ENCODE results near the gene METTL9. TPM values are rescaled to one million over a fixed set of nuclear protein-coding genes. Genes with fewer than 3 reads are reported as not detected.

The METTL9 gene
- polyA plus RNA-seq, 3 donors = 181 to 400 (median 373) TPM

- H3K27me3 Mint-ChIP-seq (ENCODE audit: low read depth in 3 of 3) = peaks cover 0 to 8% (median 6%) of the 10 kb centered on the region in 3 donors
- no peak for TF ChIP-seq CTCF (IDR thresholded peaks at IDR 0.05)
- Histone ChIP-seq H3K27me3 (ENCODE audit: control insufficient read depth in 2 of 2, insufficient read depth in 2 of 2, low read length in 2 of 2) (no peaks in the 10 kb centered on the region), H2AFZ (ENCODE audit: insufficient read depth, low read depth, low read length, poor library complexity, severe bottlenecking) (peak overlapping the region; percentile 41), H3K27ac (ENCODE audit: low read depth in 1 of 2, low read length in 2 of 2) (no peak overlapping the region), H3K4me1 (ENCODE audit: control insufficient read depth in 1 of 2, insufficient read depth in 2 of 2, low read length in 2 of 2) (peaks cover 6 to 9% of the 10 kb centered on the region in 2 donors), H4K20me1 (ENCODE audit: insufficient read depth, low read length) (no peaks in the 10 kb centered on the region), H3K36me3 (replicated peaks in 1 of 2; ENCODE audit: control insufficient read depth in 1 of 2, insufficient read depth in 2 of 2, low read length in 2 of 2) (no peaks in the 10 kb centered on the region), H3K9ac (ENCODE audit: insufficient read depth, low read length, poor library complexity, severe bottlenecking) (no peak overlapping the region), H3K79me2 (ENCODE audit: insufficient read depth, low read length) (no peaks in the 10 kb centered on the region), H3K4me2 (replicated peaks; ENCODE audit: extremely low read depth, low read length, poor library complexity, severe bottlenecking) (no peak overlapping the region), H3K9me3 (replicated peaks in 1 of 2; ENCODE audit: control insufficient read depth in 1 of 2, insufficient read depth in 1 of 2, low read length in 2 of 2) (no peaks in the 10 kb centered on the region), H3K4me3 (replicated peaks in 1 of 3; ENCODE audit: low read depth in 2 of 3, low read length in 3 of 3) (no peak overlapping the region)
- no peak overlapping the region for H3K27ac Mint-ChIP-seq
- H3K36me3 Mint-ChIP-seq = no peaks in the 10 kb centered on the region
- H3K4me1 Mint-ChIP-seq = peaks cover 10% of the 10 kb centered on the region
- no peaks in the 10 kb centered on the region for H3K9me3 Mint-ChIP-seq
- intact Hi-C loops (cut with micrococcal nuclease) = loop anchor here in 1 of 2 donors (5.0 kb wide), 1 partner anchor 1067 kb away; no protein-coding TSS in a partner anchor
- 100% methylated on average over 1 of the region's 2 CpGs for WGBS (ENCODE audit: insufficient coverage)
- H3K4me3 Mint-ChIP-seq = no peak overlapping the region
- no peak for DNase-seq
Measured at GRCh38 chr16:21565507-21565860, 33.9 kb upstream of the METTL9 start.

GRCh38 chr16:21565861-21566669 is 33.3 kb upstream of the METTL9 start:
- Mint-ChIP-seq H3K4me1 (peaks cover 10% of the 10 kb centered on the region), H3K4me3 (no peak overlapping the region), H3K9me3 (no peaks in the 10 kb centered on the region), H3K27me3 (ENCODE audit: low read depth in 3 of 3) (peaks cover 0 to 8% (median 7%) of the 10 kb centered on the region in 3 donors), H3K36me3 (no peaks in the 10 kb centered on the region), H3K27ac (peak overlapping the region in 1 of 7 donors; percentile 3)
- H3K4me2 ChIP-seq (replicated peaks; ENCODE audit: extremely low read depth, low read length, poor library complexity, severe bottlenecking) = no peak overlapping the region
- H3K9me3 ChIP-seq (replicated peaks in 1 of 2; ENCODE audit: control insufficient read depth in 1 of 2, insufficient read depth in 1 of 2, low read length in 2 of 2) = no peaks in the 10 kb centered on the region
- H3K9ac ChIP-seq (ENCODE audit: insufficient read depth, low read length, poor library complexity, severe bottlenecking) = no peak overlapping the region
- intact Hi-C loops (cut with micrococcal nuclease) = loop anchor here in 1 of 2 donors (5.0 kb wide), 1 partner anchor 1066 kb away; no protein-coding TSS in a partner anchor
- H3K27me3 ChIP-seq (ENCODE audit: control insufficient read depth in 2 of 2, insufficient read depth in 2 of 2, low read length in 2 of 2) = no peaks in the 10 kb centered on the region
- no peak overlapping the region for H3K4me3 ChIP-seq (replicated peaks in 1 of 3; ENCODE audit: low read depth in 2 of 3, low read length in 3 of 3)
- no peak overlapping the region for H3K27ac ChIP-seq (ENCODE audit: low read depth in 1 of 2, low read length in 2 of 2)
- DNase-seq = peak in 1 of 3 donors; percentile 26
- 67% methylated on average over 13 of the region's 13 CpGs for WGBS (ENCODE audit: insufficient coverage)
- no peak for TF ChIP-seq CTCF (IDR thresholded peaks at IDR 0.05)
- no peaks in the 10 kb centered on the region for H3K36me3 ChIP-seq (replicated peaks in 1 of 2; ENCODE audit: control insufficient read depth in 1 of 2, insufficient read depth in 2 of 2, low read length in 2 of 2)
- H2AFZ ChIP-seq (ENCODE audit: insufficient read depth, low read depth, low read length, poor library complexity, severe bottlenecking) = peak overlapping the region; percentile 41
- no peaks in the 10 kb centered on the region for H3K79me2 ChIP-seq (ENCODE audit: insufficient read depth, low read length)
- H3K4me1 ChIP-seq (ENCODE audit: control insufficient read depth in 1 of 2, insufficient read depth in 2 of 2, low read length in 2 of 2) = peaks cover 6 to 9% of the 10 kb centered on the region in 2 donors
- no peaks in the 10 kb centered on the region for H4K20me1 ChIP-seq (ENCODE audit: insufficient read depth, low read length)

Measured in CD14-positive monocyte (primary cell).